Activated T-cell treated with anti-CD3 and anti-CD28 coated beads for 1 hour (primary cell): ENCODE data around the gene CACNA1C.

Experiments
- DNase-seq: peaks from one replicate; pipeline ENCODE4 v3.0.0-alpha.2; 2020; ENCODE audit warnings: low read depth

CACNA1C gene

DNA sequence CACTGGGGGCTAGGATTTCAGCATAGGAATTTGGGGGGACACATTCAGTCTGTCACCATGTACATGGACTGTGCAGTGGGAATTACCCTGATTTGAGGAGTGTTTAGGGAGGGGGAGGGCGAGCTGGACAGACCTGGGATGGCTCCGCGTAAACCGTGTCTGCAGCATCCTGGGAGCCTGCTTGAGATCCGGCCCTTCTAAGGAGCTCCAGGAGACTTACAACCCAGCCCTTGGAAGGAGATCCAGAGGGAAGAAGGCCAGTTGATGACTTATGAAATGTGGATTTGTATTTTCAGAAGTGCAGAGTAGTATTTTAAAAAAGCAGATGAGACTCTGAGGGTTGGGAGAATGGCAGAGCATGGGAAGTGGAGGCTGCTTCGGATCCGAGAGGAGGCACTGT is 153.2 kb downstream of the CACNA1C start:
- DNase-seq: no peak

DNA sequence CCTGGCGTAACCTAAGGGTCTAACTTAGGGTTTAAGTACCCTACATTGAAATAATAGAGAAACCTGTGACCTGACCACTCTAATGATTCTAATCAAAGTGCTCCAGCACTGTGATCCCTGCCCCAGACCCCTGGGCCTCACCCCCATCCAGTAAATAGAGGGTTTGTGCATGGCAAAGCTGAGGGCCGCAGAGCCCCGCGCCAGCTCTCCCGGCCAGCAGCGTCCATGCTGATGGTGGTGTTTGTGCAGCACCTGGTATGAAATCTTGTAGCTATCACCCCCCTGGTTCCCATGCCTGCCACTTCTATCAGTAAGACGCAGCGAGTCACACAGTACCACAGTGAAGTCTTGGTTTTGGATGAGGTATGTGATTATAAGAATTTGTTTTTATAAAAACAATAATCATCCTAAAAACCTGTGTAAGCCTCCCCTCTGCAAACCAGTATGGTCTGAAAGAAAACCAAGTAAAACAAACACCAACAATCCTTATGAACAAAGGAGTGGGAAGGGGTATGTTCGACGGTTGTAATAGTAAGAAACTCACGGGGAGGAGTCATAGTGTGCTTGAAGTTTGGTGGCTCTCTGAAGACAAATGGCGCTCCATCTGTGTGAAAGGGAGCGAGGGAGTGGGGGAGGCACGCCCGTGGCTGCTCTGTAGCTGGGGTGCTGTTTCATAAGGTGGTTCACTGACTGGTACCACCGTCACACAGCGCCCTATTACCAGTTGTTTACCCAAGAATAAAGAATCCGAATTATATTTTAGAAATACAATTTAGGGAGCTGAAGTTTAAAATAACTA is 156.2 kb downstream of the CACNA1C start:
- DNase-seq: no peak

DNA sequence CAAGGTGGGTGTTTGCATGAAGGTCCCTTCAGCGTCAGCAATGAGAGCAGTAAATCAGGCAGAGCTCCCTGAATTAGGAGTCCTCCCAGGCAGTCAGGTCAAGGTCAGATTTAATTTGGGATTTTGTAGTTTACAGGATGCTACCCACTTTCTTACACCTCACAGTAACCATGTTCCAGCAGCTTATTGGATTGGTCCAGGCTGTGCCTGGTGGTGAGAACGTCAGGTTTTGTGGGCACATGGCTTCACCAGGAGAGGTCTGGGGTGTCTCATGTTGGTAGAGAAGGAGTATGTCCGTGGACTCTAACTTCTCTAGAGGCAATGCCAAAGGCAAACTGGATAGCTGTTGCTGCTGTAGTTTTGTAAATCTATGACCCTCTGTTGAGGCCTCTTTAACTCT is 158.3 kb downstream of the CACNA1C start:
- no peak for DNase-seq

DNA sequence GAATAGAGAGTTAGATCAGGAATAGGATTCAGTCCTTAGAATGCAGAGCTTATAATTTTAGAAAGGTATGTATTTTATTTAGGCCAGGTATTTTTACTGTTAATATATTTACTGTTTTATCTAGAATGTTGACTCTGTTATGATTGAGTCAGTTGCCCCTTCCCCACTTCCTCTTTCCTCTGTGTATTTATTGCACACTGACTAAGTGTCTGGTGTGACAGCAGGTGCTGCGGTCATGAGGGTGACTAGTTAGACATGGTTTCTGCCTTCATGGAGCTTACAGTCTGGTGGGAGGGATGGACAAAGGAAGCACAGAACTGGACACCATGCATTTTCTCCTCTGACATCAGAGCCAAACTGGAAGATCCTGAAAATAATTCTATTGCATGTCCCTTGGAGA is 159.8 kb downstream of the CACNA1C start:
- no peak for DNase-seq

DNA sequence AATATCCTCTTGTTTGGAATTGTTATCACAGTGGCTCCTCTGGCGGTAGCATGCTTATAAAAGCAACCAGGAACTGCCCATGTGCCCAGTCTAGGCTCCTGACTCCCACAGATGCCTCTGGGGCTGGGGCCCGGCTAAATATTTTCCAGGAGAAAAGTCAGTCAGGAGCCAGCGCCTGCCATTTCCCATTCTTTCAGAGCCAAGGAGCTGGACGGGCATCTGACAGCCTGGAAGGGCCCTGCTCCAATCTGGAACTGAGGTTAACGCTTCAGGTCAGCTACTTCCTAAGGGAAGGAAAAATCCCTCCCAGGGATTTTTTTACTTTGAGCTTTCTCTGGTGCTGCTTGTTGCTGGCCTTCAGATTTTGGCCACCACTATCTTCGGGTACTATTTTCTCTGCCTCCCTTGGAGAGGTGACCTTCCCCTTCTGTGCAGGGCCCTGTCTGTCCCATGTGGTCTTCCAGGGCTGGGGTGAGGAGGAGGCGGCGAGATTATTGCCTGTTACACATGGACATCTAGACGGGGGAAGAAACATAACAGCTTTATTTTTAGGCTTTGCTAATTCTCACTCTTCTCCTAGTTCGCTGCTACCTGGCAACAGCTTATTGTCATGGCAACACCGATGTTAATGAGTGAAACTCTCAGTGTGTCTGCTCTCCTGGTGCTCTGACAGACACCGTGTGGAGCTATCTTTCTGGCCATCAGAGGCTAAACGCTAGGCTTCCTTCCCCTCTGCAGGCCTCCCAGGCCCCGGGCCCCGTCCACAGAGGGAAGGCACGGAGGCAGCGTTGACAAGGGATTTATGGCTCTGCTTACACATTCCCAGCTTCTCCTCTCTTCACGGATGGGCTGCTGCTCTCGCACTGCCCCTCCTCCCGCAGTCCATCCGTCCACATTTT is 160.4 kb downstream of the CACNA1C start:
- no peak for DNase-seq

DNA sequence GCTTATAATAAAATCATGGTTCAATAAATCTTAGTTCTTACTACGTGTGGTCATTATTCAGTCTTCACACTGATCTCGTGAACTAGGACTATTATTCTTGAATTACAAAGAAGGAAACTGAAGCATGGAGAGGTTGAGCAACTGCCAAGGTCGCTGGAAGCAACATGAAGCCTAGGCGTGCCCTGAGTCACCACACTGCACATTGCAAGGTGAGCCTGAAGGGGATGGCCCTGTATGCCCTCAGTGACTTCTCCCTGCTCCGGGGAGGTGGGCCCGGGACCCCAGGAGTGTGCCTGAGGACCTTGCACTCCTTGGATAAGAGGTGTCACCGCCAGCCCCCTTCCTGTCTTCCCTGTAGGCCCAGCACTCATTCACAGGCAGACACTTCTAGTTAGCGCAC is 161.6 kb downstream of the CACNA1C start:
- no peak for DNase-seq

DNA sequence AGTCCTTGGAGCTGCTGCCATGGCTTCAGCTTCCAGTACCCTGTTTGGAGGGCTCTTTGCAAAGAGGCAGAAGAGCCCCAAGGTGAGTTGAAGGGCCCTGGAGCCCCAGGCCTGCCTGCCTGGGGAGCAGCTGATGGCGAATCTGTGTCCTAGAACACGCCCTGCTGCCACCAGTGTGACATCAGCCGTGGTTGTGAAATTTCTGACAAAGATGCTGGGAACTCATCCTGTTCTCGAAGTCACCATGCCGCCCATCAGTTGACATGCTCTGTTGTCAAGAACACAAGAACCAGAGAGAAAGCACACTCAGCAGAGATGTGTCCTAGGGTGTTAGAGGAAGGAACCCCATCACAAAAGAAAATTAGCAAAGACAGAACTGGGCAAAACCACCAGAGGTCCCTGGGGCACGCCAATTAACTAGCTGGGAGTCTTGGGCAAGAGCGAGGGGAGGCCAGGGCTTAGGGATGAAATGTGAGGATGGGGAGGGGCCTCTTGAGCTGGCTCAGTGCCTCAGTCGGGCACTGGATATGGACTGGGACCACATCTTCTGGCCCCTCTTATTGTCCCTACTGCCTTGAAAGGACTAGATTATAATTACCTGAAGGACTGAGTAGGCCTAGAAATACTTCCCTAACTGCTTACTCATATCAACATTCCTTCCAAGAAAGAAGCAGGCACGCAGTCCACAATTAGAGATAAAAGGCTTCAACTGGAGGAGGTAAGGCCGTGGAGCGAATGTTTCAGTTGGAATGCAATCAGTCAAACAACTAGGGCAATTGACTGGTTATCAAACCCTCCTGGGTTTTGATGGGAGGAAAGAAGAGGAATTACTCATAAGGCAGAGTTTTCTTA is 163.1 kb downstream of the CACNA1C start:
- no peak for DNase-seq

DNA sequence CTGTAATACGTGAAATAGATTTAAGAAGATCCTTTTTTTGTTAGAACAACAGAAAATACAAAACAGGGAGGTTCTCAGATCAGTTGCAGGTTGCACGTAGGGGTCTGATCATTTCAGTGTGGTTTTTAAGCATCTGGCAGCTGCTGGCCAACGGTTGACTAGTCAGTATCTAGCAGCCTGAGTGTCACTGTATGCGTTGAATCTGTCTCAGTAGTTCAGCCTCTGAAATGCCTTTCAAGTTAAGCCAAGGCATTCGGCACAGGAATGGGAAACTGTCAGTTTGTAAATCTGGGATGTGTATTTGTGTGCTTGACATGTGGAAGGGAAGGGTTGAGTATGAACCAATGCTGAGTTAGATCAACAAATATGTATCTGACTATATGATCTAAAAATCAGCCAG is 165.9 kb downstream of the CACNA1C start:
- DNase-seq: no peak

DNA sequence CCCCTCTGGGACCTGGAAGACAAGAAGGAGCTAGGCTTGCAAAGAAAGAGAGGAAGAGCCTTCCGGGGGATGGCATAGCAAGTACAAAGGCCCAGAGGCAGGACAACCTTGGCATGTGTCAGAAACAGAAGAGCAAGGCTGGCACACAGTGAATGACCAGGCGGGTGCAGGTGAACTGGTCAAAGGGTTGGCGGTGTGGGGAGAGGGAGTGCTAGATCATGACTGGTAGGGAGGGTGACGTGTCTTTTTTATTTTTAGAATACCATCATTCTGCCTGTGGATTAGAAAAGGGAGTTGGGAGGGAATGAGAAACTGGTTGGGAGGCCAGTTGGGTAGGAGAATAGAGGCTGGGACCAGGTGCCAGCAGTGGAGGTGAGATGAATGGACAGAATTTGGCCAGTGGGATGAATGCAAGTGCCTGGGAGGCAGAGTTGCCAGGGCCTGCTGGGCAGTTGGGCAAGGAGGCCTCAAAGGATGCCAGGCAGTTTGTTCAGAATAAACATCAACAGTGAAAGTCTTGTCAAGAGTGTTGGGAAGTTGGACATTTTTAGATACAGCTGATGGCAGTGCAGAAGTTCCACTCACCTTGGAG is 168.3 kb downstream of the CACNA1C start:
- no peak for DNase-seq

DNA sequence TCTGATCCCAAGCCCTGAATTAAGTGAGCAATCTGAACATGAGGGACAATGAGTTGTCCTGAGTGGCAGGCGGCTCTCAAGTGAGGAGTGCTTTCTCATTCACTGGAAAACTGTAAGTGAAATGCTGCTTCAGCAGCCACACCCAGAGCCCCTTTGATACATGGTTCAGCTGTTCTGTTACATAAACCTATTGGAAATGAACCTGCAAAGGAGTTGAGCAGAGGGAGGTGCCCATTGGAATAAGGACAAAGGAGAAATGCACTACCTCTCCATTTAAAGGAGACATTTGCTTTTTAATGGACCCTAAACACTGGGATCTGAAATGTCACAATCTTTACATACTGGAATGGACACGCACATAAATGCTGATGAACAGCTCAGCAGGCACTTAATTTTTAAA is 169.9 kb downstream of the CACNA1C start:
- DNase-seq: no peak

DNA sequence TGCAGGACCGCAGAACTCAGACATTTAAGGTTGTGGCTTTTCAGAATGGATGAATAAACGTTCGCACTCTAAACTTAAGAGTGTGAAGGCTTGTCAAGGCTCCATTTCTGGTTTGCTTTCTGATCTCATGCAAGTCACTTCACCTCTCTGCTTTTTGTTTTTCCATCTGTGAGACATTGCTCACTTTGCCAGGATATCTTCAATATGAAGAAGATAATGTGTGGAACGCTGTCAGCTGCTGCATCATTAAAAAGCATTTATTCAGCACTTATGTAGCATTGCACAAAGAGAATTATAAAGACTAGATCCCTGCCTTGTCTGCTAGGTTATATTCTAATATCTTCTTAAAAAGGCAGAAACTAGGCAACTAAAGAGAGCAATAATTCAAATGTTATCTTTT is 172.2 kb downstream of the CACNA1C start:
- no peak for DNase-seq

DNA sequence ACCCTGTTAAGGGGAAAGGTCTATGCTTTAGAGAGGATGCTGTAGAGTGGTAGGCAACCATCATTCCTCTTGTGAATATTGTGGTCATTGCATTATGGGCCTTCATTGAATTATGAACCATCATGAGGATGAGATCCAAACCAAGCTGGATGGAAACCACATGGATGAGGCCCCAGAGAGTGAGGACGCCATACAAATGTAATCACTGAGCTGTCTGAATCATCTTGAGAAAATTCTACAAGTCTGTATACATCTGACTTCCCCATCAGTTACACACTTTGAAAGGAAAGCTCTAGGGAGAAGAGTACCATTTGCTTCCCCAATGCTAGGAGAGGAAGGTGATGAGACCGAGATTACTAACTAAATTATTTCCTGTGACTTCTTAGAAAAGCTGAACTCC is 172.9 kb downstream of the CACNA1C start:
- DNase-seq: no peak

DNA sequence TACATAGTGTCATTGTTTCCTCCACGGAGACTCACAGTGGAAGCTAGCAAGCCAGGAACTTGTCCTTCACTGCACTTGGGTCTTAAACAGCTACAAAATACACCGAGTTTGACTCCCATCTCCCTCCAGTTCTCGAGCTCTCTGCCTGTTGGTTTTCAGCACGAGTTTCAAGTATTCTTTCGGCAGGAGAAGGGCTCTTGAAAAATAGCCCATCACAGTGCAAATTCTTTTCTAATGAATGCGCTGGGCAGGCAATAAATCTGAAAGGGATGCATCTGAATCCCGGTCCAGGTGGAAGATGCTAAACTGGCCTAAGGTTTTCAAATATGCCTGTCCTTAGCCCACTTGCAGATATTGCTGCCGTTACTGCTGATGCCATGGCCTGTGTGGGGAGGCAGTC is 173.9 kb downstream of the CACNA1C start:
- no peak for DNase-seq

DNA sequence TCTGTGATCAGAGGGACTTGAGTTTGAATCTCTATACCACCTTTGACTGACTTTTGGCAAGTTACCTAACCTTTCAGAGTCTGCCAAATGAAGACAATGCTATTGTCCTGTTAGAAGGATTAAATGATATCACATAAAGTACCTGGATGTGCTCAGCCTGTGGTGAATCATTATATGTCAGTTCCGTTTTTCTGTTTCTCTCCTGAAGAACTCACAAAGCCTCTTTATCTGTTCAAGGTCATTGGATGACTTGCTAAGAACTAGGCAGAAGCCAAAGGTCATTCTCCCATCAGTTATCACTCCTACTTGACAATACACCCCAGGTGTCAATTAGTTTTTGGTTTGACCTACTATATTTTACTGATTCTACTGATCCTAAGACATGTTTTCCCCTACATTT is 174.6 kb downstream of the CACNA1C start:
- no peak for DNase-seq

DNA sequence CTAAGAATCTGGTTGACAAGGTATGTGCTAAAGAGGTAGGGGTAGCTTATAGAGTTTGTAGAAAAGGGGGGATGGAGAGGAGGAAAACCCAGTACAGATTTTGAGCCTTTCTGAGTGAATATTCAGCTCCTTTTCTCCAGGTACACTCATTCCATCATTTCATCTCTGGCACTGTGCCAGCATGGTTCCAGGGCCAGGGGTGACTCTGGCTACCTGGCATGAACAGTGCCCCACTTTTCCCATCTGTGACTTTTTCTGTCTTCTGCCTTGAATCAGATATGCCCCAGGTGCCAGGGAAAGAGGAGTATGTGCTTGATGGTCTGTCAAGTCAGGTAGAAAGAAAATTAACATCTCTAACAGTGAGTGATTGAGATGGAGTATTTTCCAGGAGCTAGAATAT is 175.7 kb downstream of the CACNA1C start:
- DNase-seq: no peak

DNA sequence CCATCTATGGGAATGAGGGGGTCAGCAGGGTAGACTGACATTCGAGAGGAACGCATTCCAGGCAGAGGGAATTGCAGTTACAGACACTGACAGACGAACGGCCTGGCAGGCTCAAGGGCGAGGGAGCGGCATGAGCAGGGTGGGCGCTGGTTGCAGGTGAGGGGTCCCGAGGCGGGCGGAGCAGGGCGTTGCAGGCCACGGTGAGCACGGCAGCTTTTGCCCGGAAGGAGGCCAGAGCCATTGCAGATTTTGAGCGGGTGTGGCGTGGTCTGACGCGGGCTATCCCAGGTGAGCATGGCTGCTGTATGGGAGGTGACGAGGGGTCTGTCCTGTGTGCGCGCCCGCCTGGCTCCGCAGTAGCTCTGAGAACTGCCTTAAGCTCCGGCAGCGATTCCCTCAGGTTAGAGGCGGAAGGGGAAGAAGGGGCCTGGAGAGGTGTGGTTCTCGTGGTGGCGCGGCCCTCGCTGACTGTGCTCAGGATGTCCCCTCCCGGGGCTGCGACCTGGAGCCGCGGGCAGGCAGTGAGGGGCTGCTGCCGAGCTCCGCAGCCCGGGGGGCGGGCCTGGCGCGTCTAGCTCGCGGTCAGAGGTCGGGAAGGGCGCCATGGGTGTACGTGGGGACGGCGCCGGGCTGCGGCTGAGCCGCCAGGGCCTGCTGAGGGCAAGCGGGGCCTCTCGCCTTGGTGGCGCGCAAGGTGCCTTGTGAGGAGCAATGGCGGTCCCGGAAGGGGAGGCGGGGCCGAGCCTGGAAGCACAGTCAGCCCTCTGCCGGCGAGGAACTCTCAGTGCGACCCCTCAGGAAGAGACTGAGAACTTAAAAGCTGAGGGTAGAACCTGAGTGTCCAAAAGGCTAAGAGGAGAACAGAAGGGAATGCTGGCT is 177.1 kb downstream of the CACNA1C start:
- no peak for DNase-seq

DNA sequence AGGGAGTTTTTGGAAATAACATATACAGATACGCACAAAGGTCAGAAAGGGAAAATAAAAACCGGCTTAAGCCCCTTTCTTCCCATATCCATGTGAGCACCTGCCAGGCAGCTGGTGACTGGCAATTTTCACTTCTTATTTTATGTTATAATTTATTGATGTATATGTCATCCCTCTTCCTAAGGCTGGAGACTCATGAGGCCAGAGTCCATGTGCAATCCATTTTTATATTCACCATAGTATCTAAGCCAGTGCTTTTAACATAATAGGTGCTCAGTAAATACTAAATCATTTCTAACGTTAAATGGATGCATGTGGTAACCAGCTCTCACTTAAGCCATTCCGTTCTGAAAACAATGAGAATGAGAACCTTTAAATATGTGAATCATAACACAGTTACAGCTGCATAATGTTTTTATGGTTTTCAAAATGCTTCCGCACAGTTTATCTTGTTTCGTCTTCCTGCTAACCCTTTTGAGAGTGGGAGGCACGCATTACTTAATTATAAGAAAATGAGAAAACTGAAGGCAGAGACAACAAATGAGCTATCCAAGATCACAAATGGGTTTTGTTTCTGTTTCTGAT is 178.3 kb downstream of the CACNA1C start:
- no peak for DNase-seq

DNA sequence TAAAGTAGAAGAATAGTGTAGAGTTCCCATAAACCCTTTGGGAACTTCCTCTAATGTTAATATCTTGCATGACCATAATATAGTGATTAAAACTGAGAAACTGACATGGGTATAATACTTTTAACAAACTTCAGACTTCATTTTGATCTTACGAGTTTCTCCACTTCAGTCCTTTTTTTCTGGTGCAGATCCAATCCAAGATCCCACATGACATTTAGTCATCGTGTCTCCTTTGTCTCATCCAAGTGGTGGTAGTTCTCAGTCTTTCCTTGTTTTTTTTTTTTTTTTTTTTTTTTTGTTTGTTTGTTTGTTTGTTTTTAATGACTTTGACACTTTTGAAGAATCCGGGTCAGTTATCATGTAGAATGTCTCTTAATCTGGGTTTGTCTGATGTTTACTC is 179.2 kb downstream of the CACNA1C start:
- DNase-seq: no peak

DNA sequence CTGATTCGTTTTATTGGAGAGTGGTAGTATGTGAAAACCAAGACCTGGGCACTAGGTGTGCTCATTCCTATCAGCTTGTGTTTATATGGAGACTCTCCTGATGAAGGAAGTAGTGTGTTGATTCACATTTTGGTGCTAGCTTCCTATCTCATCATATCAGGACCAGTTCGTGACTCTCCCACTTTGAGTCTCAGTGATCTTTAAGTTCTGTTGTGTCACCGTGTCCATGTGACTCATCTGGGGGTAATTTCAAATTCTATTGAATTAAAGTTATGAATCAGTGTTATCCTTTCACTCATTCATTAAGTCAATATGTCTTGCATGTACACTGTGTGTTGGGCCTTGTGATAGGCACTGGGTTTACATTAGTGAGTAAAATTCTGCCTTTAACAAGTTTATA is 180.2 kb downstream of the CACNA1C start:
- DNase-seq: no peak

DNA sequence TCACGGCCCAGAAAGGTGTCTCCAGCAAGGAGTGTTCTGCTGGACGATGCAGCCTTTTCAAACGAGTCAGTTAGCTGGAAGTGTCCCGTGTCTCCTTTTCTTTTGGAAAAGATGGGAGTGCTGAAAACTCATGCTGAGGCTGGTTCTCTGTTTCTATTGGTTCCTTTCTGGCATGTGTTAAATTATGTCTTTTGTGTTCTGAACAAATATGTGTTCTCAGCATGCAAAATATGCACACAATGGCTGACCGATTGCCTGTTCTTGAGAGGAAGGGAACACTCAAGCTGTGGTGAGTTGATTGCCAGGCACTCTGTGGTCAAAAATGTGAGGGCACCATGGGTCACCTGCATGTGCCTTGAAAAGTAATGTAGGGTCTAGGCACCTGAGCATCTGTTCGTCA is 181.3 kb downstream of the CACNA1C start:
- no peak for DNase-seq
